Mesothelial cell of epicardium (in vitro differentiated cells): ENCODE measurements around the gene EIF3L. TPM values are rescaled to one million over a fixed set of nuclear protein-coding genes. Genes with fewer than 3 reads are reported as not detected.

Experiments used
- DNase-seq, 2 experiments: peaks; one replicate each; pipeline ENCODE4 v3.0.0; 2021; ENCODE audit warnings: low spot score in 2 of 2; ENCODE audit not compliant: unreplicated experiment in 2 of 2
- H3K27ac Mint-ChIP-seq: 2 replicates; pipeline ENCODE4 v1.8.0; 2021; ENCODE audit warnings: mixed read lengths
- H3K27me3 Mint-ChIP-seq: 2 replicates; pipeline ENCODE4 v1.8.0; 2021; ENCODE audit warnings: low read depth, mixed read lengths
- H3K36me3 Mint-ChIP-seq: 2 replicates; pipeline ENCODE4 v1.8.0; 2021; ENCODE audit warnings: mixed read lengths
- H3K4me1 Mint-ChIP-seq: 2 replicates; pipeline ENCODE4 v1.8.0; 2021; ENCODE audit warnings: mixed read lengths
- H3K4me3 Mint-ChIP-seq: 2 replicates; pipeline ENCODE4 v1.8.0; 2021; ENCODE audit warnings: mild to moderate bottlenecking, moderate library complexity, mixed read lengths
- H3K9me3 Mint-ChIP-seq: 2 replicates; pipeline ENCODE4 v1.8.0; 2021; ENCODE audit warnings: mixed read lengths
- total RNA-seq: library from RNA; stranded (reverse); gene quantifications from 3 replicates; pipeline ENCODE4 v1.2.1, GENCODE V29; 2021
- TF ChIP-seq, protein P1 (sequence below): fragments of 200-600 bp; sonication (generic); IDR thresholded peaks from one replicate; pipeline ENCODE4 v1.5.0; 2021; ENCODE audit warnings: antibody characterized with exemption; ENCODE audit not compliant: unreplicated experiment

The EIF3L gene
- total RNA-seq, 1 donor from 2014 or later: 639 TPM

GRCh38 chr22:37815593-37815992 lies 33.6 kb upstream of the EIF3L start:
- H3K36me3 Mint-ChIP-seq: peaks cover 4% of the 10 kb centered on the region
- TF ChIP-seq, protein P1, sequence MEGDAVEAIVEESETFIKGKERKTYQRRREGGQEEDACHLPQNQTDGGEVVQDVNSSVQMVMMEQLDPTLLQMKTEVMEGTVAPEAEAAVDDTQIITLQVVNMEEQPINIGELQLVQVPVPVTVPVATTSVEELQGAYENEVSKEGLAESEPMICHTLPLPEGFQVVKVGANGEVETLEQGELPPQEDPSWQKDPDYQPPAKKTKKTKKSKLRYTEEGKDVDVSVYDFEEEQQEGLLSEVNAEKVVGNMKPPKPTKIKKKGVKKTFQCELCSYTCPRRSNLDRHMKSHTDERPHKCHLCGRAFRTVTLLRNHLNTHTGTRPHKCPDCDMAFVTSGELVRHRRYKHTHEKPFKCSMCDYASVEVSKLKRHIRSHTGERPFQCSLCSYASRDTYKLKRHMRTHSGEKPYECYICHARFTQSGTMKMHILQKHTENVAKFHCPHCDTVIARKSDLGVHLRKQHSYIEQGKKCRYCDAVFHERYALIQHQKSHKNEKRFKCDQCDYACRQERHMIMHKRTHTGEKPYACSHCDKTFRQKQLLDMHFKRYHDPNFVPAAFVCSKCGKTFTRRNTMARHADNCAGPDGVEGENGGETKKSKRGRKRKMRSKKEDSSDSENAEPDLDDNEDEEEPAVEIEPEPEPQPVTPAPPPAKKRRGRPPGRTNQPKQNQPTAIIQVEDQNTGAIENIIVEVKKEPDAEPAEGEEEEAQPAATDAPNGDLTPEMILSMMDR: no peak
- H3K27ac Mint-ChIP-seq: no peak overlapping the region
- no peak overlapping the region for H3K4me3 Mint-ChIP-seq
- no peak for DNase-seq
- peaks cover 21% of the 10 kb centered on the region for H3K27me3 Mint-ChIP-seq
- H3K9me3 Mint-ChIP-seq: no peaks in the 10 kb centered on the region
- H3K4me1 Mint-ChIP-seq: peaks cover 14% of the 10 kb centered on the region

- TF ChIP-seq, protein P1: no peak
- Mint-ChIP-seq H3K27ac (no peak overlapping the region), H3K9me3 (no peaks in the 10 kb centered on the region), H3K4me3 (no peak overlapping the region), H3K27me3 (peaks cover 28% of the 10 kb centered on the region), H3K4me1 (peaks cover 14% of the 10 kb centered on the region), H3K36me3 (peaks cover 4% of the 10 kb centered on the region)
- no peak for DNase-seq
Measured at GRCh38 chr22:37816543-37817180, 32.6 kb upstream of the EIF3L start.

GRCh38 chr22:37817705-37818408 lies 31.4 kb upstream of the EIF3L start:
- Mint-ChIP-seq H3K4me3 (peak overlapping the region; percentile 72), H3K27me3 (peaks cover 39% of the 10 kb centered on the region), H3K27ac (peak overlapping the region; percentile 91), H3K4me1 (peaks cover 14% of the 10 kb centered on the region), H3K36me3 (peaks cover 3% of the 10 kb centered on the region), H3K9me3 (no peaks in the 10 kb centered on the region)
- DNase-seq: peak; percentile 74 to 95
- TF ChIP-seq, protein P1: peak; percentile 94

GRCh38 chr22:37818409-37819104 lies 30.7 kb upstream of the EIF3L start:
- Mint-ChIP-seq H3K36me3 (peaks cover under 1% of the 10 kb centered on the region), H3K27ac (no peak overlapping the region), H3K4me3 (peak overlapping the region; percentile 72), H3K4me1 (peaks cover 14% of the 10 kb centered on the region), H3K9me3 (no peaks in the 10 kb centered on the region), H3K27me3 (peaks cover 46% of the 10 kb centered on the region)
- peak in 1 of 2 experiments; percentile 68 for DNase-seq
- TF ChIP-seq, protein P1: no peak

GRCh38 chr22:37819105-37819433 lies 30.1 kb upstream of the EIF3L start:
- TF ChIP-seq, protein P1: no peak
- peaks cover 51% of the 10 kb centered on the region for H3K27me3 Mint-ChIP-seq
- H3K4me1 Mint-ChIP-seq: peaks cover 14% of the 10 kb centered on the region

More at GRCh38 chr22:37819105-37819433, 30.1 kb upstream of the EIF3L start:
- Mint-ChIP-seq H3K9me3 (no peaks in the 10 kb centered on the region), H3K4me3 (peak overlapping the region; percentile 46), H3K27ac (no peak overlapping the region), H3K36me3 (no peaks in the 10 kb centered on the region)
- DNase-seq: no peak
